Uterus (tissue), 2 donors: Measurements from ENCODE around the gene FOXK1.

Experiments
- CTCF ChIP-seq, 4 experiments: fragments of 200-600 bp in 2 of 4; fragments of 450-650 bp in 2 of 4; sonication (generic) in 2 of 4; IDR thresholded peaks; one replicate each; pipeline ENCODE4 v1.5.1; 2016 to 2019; ENCODE audit warnings: antibody characterized with exemption in 4 of 4, mild to moderate bottlenecking in 2 of 4, moderate library complexity in 1 of 4
- POLR2A ChIP-seq, 2 donors: fragments of 450-650 bp; IDR thresholded peaks; one replicate each; pipeline ENCODE4 v1.6.1; 2016; ENCODE audit warnings: antibody characterized with exemption in 2 of 2, mild to moderate bottlenecking in 1 of 2, moderate library complexity in 1 of 2

- TF ChIP-seq CTCF (IDR thresholded peaks at IDR 0.05) (no peak), POLR2A (IDR thresholded peaks at IDR 0.05) (no peak)
Observed at GRCh38 chr7:4663239-4664018, 18.7 kb upstream of the FOXK1 start.
